Measurements from ENCODE around the gene WDR47.
"Not testable (repeated sequence)": the region's sequence is repeated elsewhere in the genome, so short reads cannot be mapped to it uniquely, and the experiment has no call there.

WDR47 gene

GRCh38 chr1:109050228-109050995 is 8.5 kb upstream of the WDR47 start:
- no peak for DNase-seq

GRCh38 chr1:109048335-109048734 is 6.4 kb upstream of the WDR47 start:
- DNase-seq: no peak

- DNase-seq: no peak
Measured at GRCh38 chr1:109047339-109047738, 5.4 kb upstream of the WDR47 start.

- no peak for DNase-seq
Measured at GRCh38 chr1:109046671-109047070, 4.8 kb upstream of the WDR47 start.

- no peak for DNase-seq
Measured at GRCh38 chr1:109045595-109045994, 3.7 kb upstream of the WDR47 start.

GRCh38 chr1:109040989-109041620 is 797 bp downstream of the WDR47 start:
- no peak for DNase-seq

- DNase-seq: no peak
Measured at GRCh38 chr1:109040627-109040988, 1.3 kb downstream of the WDR47 start.

- DNase-seq: no peak
Measured at GRCh38 chr1:109034382-109034781, 7.5 kb downstream of the WDR47 start.

GRCh38 chr1:109029493-109029892 is 12.4 kb downstream of the WDR47 start:
- not testable (repeated sequence) for DNase-seq

GRCh38 chr1:109027841-109028240 is 14.1 kb downstream of the WDR47 start:
- peak in 1 of 2 donors; percentile 10 for DNase-seq

GRCh38 chr1:109025694-109026093 is 16.2 kb downstream of the WDR47 start:
- no peak for DNase-seq

- no peak for DNase-seq
Measured at GRCh38 chr1:109024646-109025045, 17.3 kb downstream of the WDR47 start.

GRCh38 chr1:109020693-109021257 is 21.1 kb downstream of the WDR47 start:
- DNase-seq: no peak

GRCh38 chr1:109017719-109018118 is 24.2 kb downstream of the WDR47 start:
- DNase-seq: not testable (repeated sequence)

- DNase-seq: no peak
Measured at GRCh38 chr1:109017134-109017533, 24.8 kb downstream of the WDR47 start.

GRCh38 chr1:109011335-109011734 is 30.6 kb downstream of the WDR47 start:
- DNase-seq: no peak

- not testable (repeated sequence) for DNase-seq
Measured at GRCh38 chr1:108996622-108997021, 45.3 kb downstream of the WDR47 start.

GRCh38 chr1:108983114-108983513 is 58.8 kb downstream of the WDR47 start:
- no peak for DNase-seq

- DNase-seq: no peak
Measured at GRCh38 chr1:108976658-108977057, 65.2 kb downstream of the WDR47 start.

- no peak for DNase-seq
Measured at GRCh38 chr1:108972951-108973350, 69.0 kb downstream of the WDR47 start.

GRCh38 chr1:108969346-108969745 is 72.6 kb downstream of the WDR47 start:
- DNase-seq: no peak

- peak; percentile 91 to 94 for DNase-seq
Measured at GRCh38 chr1:108963052-108963686, 78.7 kb downstream of the WDR47 start, which contains the start of gene CLCC1. TSS of gene CLCC1 (minus strand) at chr1:108963484. CDS start at chr1:108950437, 13,047 bp downstream.

GRCh38 chr1:108962681-108963051 is 79.2 kb downstream of the WDR47 start:
- peak; percentile 7 to 17 for DNase-seq
